EL (cell line): ENCODE measurements around the gene PLAC1.

Experiments
- DNase-seq: peaks from one replicate; pipeline ENCODE4 v3.0.0-alpha.2; 2016

Gene PLAC1

DNA sequence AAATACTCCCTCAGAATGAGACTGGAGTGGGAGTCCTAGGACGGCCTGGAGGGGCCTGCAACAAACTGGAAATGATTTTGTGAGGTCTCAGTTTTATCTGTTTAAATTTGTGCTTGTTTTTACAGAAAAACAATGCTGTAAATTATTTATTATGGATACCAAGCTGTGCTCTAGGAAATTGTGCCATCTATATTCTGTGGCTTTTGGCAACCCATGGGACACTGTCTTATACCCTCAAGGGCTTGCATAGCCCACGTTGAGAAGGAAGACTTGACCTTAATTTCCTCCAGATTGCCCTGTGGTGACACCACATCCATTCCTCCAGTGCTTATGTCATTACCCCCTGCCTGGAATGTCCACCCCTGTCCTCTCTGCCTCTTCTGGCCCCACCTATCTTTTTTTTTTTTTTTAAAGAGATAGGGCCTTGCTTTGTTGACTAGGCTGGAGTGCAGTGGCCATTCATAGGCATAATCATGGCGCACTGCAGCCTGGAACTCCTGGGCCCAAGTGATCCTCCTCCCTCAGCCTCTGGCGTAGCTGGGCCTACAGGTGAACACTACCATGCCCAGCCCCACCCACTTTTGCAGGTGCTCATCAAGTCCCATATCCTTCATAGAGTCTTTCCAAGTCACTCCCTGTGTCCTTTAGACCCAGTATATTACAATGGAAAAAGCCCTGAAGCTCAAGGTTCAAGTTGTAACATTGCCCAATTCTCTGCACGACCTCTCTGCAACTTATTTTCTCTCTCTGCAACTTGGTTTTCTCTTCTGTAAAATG, 120.9 kb downstream of the PLAC1 start:
- DNase-seq, result peak; percentile 92

DNA sequence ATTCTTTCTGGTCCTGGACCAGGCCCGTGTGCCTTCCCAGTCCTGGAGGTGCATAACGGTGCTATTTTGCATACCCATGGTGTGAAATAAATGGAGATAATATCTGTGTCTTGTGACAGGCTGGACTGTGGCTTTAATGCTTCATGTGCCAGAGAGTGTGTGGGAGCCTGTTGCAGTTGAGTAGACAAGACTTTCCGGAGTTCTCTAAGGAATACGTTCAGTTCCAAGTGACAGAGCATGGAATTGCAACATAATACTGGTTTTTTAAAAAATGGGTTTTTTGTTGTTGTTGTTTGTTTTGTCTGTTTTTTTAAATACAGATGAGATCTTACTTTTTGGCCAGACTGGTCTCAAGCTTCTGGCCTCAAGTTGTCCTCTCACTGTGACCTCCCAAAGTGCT, 124.3 kb downstream of the PLAC1 start:
- DNase-seq, result no peak

DNA sequence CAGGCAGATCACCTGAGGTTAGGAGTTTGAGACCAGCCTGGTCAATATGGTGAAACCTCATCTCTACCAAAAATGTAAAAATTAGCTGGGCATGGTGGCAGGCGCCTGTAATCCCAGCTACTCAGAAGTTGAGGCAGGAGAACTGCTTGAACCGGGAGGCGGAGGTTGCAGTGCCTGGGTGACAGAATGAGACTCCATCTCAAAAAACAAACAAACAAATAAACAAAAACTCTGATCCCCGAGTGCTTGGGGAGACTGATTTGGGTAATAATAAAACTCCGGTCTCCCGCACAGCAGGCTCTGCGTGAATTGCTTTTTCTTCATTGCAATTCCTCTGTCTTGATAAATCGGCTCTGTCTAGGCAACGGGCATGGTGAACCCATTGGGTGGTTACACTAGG, 124.9 kb downstream of the PLAC1 start:
- DNase-seq, result no peak

DNA sequence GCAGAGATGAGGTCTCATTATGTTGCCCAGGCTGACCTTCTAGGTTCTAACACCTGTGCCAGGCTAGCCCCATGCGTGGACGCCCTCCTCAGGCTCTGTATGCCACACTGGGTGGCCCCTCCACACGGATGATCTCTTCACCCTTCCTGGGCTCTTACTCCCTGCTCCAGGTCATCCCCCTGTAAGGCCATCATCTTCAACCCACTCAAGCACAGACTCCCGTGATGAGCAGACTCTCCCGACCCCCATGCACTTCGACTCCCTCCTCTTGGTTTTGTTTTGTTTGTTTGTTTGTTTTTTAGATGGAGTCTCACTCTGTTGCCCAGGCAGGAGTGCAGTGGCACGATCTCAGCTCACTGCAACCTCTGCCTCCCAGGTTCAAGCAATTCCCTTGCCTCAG, 127.4 kb downstream of the PLAC1 start:
- DNase-seq, result no peak

DNA sequence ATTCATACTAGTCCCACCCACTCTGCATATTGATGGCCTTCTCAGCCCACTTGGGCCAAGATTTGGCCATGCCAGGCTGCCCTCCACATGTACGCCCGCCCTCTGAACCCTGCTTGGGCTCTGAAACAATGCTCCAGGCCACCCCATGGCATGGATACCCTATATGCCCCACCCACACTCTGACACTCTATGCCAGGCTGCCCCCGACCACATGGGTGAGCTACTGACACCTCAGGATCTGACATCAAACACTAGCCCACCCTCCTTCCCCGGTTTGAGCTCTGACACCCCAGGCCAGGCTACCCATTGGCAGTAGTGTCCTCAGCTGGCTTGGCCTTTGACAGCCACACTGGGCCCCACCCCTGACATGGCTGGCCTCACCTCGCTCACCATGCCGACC, 128.8 kb downstream of the PLAC1 start:
- no peak for DNase-seq

DNA sequence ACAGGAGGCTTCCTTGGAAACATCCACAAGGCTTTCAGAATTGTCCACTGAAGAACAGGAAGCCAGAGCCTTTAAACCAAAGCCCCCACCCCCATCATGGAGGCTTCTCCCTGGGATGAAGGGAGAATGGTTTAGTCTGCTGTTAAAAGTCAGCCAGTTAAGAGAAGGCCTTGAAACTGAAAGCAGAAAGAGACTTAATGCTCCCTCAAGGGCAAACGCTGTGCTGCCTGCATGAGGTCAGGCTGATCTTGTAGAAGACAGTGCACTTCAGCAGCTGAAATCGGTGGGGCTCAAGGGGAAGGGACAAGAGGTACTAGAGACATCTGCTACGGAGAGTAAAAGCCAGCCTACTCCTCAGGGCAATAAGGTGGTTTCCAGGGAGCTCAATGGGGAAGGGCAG, 129.3 kb downstream of the PLAC1 start:
- no peak for DNase-seq

DNA sequence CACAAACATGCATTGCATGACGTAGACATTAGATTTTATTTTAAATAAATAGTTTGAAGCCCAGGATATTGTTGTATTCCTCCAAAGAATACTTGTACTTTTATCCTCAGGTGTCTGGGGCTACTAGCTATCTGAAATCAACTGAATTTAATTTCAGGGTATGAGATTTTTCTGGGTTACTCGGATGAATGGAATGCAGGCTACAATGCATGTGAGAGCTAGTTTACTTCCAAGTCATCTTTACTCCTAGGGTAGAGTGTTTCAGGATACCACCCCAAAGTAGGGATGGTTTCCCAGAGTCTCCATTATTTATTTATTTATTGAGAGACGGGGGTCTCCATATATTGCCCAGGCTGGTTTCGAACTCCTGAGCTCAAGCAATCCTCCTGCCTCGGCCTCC, 131.9 kb downstream of the PLAC1 start:
- peak; percentile 53 for DNase-seq

DNA sequence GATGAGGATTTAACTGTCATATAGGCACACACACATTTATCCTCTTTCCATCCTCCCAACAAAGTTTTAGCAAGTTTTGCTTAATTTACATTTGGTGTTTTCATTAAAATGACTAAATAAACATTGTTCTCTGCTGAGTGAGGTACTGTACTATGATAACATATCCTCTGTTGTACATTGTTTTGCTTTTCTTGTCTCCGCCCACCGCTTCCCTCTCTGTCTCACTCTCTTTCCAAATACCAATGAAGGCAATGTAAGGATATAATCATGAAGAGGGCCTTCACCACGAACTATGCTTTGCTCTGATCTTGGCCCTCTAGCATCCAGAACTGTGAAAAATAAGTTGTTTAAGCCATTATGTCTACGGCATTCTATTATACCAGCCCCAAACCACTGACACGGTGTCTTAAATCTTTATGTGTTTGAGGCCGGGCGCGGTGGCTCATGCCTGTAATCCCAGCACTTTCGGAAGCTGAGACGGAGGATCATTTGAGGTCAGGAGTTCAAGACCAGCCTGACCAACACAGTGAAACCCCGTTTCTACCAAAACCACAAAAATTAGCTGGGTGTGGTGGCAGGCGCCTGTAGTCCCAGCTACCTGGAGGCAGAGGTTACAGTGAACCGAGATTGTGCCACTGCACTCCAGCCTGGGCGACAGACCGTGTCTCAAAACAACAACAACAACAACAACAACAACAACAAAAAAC, 133.0 kb downstream of the PLAC1 start:
- DNase-seq, result peak; percentile 30

DNA sequence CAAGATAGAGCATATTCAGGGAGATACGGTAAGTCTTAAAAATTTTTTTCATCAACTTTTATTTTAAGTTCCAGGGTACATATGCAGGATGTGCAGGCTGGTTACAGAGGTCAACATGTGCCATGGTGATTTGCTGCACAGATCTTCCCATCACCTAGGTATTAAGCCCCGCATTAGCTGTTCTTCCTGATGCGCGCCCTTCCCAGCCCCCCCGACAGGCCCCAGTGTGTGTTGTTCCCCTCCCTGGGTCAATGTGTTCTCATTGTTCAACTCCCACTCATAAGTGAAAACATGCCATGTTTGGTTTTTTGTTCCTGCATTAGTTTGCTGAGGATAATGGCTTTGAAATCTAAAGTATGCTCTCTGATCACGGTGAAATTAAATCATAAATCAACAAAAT, 134.1 kb downstream of the PLAC1 start:
- no peak for DNase-seq

DNA sequence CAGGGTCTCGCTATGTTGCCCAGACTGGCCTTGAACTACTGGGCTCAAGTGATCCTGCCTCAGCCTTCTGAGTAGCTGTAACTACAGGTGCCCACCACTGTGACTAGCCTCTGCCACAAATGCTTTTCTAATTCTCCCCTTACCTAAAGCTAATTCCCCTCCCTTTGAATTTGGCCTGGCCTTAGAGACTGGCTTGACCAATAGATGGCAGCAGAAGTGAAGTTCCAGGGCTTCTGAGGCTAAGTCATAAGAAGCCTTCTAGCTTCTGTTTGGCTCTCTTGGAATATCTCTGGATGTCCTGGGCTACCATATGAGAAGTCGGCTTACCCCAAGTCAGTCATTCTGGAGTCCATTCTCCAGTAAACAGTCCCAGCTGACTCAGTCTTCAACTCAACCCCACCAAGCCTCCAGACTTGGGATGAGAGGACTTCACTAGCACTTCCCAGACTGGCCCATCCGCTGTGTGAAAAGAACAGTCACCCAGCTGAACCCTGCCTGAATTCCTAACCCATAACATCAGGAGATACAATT, 137.3 kb downstream of the PLAC1 start:
- DNase-seq, result peak; percentile 72
